SK-N-SH treated with all-trans-retinoic acid at 6 μM for 48 hours (cell line): ENCODE data around the gene EPN3.

Source experiments
- ISL1 ChIP-seq: fragments of 250-450 bp; sonication (Bioruptor Pico); IDR thresholded peaks from 2 replicates; pipeline ENCODE4 v2.1.2; 2022; ENCODE audit warnings: mild to moderate bottlenecking, moderate library complexity
- OSR1 ChIP-seq: fragments of 250-450 bp; sonication (Bioruptor Pico); IDR thresholded peaks from 2 replicates; pipeline ENCODE4 v1.8.0; 2022; ENCODE audit warnings: moderate library complexity, mild to moderate bottlenecking, inconsistent platforms
- PPARA ChIP-seq: fragments of 250-450 bp; sonication (Bioruptor Pico); IDR thresholded peaks from 2 replicates; pipeline ENCODE4 v1.5.0; 2020; ENCODE audit warnings: mild to moderate bottlenecking, borderline replicate concordance
- ZFP3 ChIP-seq: fragments of 250-450 bp; sonication (Bioruptor Pico); IDR thresholded peaks from 2 replicates; pipeline ENCODE4 v1.5.0; 2020; ENCODE audit warnings: mild to moderate bottlenecking, moderate library complexity
- ZFP30 ChIP-seq: fragments of 450-650 bp; formaldehyde crosslinking; IDR thresholded peaks from 2 replicates; pipeline ENCODE4 v1.5.0; 2022; ENCODE audit warnings: mild to moderate bottlenecking, moderate library complexity
- ZNF70 ChIP-seq: fragments of 450-650 bp; formaldehyde crosslinking; IDR thresholded peaks from 2 replicates; pipeline ENCODE4 v1.5.0; 2020; ENCODE audit warnings: mild to moderate bottlenecking, moderate library complexity
- TF ChIP-seq, protein P1 (sequence below): fragments of 250-450 bp; sonication (Bioruptor Pico); IDR thresholded peaks from 2 replicates; pipeline ENCODE4 v1.8.0; 2020; ENCODE audit warnings: mild to moderate bottlenecking, moderate library complexity, borderline replicate concordance

DNA sequence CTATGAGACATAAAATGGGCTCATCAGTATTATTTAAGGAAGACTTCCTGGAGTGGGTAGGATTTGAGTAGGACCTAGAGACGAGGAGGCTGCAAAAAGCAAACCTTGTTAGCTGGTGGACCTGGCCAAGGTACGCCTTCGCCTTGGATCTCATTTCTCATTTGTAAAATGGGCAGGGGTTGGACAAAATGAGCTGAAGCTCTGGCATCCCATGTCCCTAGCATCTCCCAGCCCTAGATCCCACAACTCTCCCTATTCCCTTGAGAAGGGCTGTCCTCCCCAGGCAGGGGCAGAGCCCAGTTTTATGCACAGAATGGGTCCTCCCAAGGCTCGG lies 14.1 kb downstream of the EPN3 start:
- no peak for TF ChIP-seq ZNF70
- no peak for TF ChIP-seq PPARA (CRISPR knock-in tag)
- TF ChIP-seq OSR1 = no peak
- no peak for TF ChIP-seq ZFP3 (CRISPR knock-in tag)
- no peak for TF ChIP-seq ISL1
- TF ChIP-seq, protein P1, sequence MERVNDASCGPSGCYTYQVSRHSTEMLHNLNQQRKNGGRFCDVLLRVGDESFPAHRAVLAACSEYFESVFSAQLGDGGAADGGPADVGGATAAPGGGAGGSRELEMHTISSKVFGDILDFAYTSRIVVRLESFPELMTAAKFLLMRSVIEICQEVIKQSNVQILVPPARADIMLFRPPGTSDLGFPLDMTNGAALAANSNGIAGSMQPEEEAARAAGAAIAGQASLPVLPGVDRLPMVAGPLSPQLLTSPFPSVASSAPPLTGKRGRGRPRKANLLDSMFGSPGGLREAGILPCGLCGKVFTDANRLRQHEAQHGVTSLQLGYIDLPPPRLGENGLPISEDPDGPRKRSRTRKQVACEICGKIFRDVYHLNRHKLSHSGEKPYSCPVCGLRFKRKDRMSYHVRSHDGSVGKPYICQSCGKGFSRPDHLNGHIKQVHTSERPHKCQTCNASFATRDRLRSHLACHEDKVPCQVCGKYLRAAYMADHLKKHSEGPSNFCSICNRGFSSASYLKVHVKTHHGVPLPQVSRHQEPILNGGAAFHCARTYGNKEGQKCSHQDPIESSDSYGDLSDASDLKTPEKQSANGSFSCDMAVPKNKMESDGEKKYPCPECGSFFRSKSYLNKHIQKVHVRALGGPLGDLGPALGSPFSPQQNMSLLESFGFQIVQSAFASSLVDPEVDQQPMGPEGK (CRISPR knock-in tag) = no peak
- TF ChIP-seq ZFP30 (CRISPR knock-in tag) = no peak
